Neutrophil (primary cell): ENCODE measurements around the gene HOXD4.

ENCODE experiments used
- H3K27ac ChIP-seq: fragments of 200-600 bp; sonication (generic); 2 replicates; pipeline ENCODE4 v1.5.1; 2016; ENCODE audit warnings: mild to moderate bottlenecking, moderate library complexity
- H3K27me3 ChIP-seq: fragments of 200-600 bp; sonication (generic); 2 replicates; pipeline ENCODE4 v1.6.0; 2016; ENCODE audit warnings: mild to moderate bottlenecking
- H3K36me3 ChIP-seq: fragments of 200-600 bp; sonication (generic); 2 replicates; pipeline ENCODE4 v1.5.1; 2017
- H3K4me1 ChIP-seq, 2 experiments: fragments of 200-600 bp in 1 of 2; sonication (generic) in 1 of 2; 1 replicate in 1 of 2; 2 replicates in 1 of 2; pipeline versions ENCODE4 v1.5.1 to v1.6.1; 2013 to 2016; ENCODE audit warnings: low read depth in 1 of 2, low read length in 1 of 2, mild to moderate bottlenecking in 1 of 2, moderate library complexity in 1 of 2; ENCODE audit not compliant: control insufficient read depth in 1 of 2, insufficient read depth in 1 of 2
- H3K4me3 ChIP-seq, 2 experiments: fragments of 200-600 bp in 1 of 2; sonication (generic) in 1 of 2; 1 replicate in 1 of 2; 2 replicates in 1 of 2; pipeline ENCODE4 v1.5.1; 2013 to 2016; ENCODE audit warnings: low read depth in 1 of 2, low read length in 1 of 2, mild to moderate bottlenecking in 1 of 2, moderate library complexity in 1 of 2
- H3K9me3 ChIP-seq: fragments of 200-600 bp; sonication (generic); 2 replicates; pipeline ENCODE4 v1.5.1; 2016
- TF ChIP-seq, protein P1 (sequence below): fragments of 200-600 bp; sonication (generic); IDR thresholded peaks from 2 replicates; pipeline ENCODE4 v1.5.1; 2016; ENCODE audit warnings: antibody characterized with exemption

The HOXD4 gene

DNA sequence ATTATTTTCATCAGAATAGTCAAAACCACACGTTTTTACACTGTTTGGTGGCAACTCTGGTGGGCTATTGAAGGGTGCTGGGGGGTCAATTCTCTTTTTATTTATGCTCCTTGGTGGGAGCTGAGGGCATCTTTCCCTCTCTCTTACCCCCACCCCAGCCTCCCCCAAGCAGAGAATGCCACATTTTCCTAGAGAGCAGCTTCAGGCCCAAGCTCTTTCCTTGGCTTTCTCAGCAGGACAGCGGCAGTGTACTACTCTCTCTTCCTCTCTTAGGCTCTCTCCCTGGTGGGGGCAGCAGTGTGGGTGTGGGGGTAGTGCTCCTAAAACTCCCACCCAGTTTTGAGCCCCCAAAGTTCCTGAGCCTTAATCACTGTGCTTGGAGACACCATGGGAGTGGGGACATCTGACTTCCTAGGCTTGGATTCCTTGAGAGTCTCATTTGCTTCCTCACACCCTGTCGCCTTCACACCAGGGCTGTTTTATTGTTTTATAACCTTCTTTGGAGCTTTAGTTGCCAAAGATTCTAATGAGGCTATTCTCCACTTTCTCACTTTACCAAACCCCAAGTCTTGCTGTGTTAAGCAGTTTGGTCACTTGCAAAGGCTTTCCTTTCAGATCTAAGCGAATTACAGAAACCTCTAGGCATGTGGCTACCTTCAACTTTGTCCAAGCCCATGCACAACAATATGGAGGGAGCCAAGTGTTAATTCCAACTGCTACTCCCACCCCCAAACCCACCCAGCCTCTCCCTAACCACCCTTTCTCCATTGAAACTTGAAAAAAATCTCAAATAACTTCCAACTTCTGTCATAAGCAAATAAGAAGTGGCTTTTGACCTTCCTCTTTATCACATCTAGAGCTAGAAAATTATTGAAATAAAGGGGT is 6.0 kb upstream of the HOXD4 start:
- Histone ChIP-seq H3K27me3 (peaks cover 100% of the 10 kb centered on the region), H3K27ac (no peak overlapping the region), H3K9me3 (no peaks in the 10 kb centered on the region), H3K4me1 (peaks cover 0 to 6% of the 10 kb centered on the region in 2 experiments), H3K36me3 (no peaks in the 10 kb centered on the region), H3K4me3 (no peak overlapping the region)
- TF ChIP-seq, protein P1, sequence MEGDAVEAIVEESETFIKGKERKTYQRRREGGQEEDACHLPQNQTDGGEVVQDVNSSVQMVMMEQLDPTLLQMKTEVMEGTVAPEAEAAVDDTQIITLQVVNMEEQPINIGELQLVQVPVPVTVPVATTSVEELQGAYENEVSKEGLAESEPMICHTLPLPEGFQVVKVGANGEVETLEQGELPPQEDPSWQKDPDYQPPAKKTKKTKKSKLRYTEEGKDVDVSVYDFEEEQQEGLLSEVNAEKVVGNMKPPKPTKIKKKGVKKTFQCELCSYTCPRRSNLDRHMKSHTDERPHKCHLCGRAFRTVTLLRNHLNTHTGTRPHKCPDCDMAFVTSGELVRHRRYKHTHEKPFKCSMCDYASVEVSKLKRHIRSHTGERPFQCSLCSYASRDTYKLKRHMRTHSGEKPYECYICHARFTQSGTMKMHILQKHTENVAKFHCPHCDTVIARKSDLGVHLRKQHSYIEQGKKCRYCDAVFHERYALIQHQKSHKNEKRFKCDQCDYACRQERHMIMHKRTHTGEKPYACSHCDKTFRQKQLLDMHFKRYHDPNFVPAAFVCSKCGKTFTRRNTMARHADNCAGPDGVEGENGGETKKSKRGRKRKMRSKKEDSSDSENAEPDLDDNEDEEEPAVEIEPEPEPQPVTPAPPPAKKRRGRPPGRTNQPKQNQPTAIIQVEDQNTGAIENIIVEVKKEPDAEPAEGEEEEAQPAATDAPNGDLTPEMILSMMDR = no peak

DNA sequence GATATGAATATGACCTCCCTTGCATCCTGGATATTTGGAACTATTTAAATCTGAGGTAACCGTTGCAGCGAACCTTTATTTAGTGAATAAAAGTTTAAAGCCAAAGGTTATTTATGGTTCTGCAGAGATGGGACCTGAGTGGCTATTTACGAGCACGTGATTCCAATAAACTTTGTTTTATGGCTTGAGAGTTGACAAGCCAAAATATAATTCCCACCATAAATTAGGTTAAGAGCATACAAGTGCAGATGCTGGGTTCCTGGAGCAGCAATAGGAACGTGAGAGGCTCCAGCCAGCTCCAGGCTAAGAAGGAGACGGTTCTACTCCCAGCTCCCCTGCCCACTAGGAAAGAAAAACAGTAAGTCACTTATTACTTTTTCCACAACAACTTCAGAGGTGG is 5.2 kb upstream of the HOXD4 start:
- Histone ChIP-seq H3K4me1 (no peaks in the 10 kb centered on the region), H3K9me3 (no peaks in the 10 kb centered on the region), H3K27ac (no peak overlapping the region), H3K27me3 (peaks cover 100% of the 10 kb centered on the region), H3K4me3 (no peak overlapping the region), H3K36me3 (no peaks in the 10 kb centered on the region)
- TF ChIP-seq, protein P1 = no peak

- Histone ChIP-seq H3K36me3 (no peaks in the 10 kb centered on the region), H3K27ac (no peak overlapping the region), H3K4me1 (no peaks in the 10 kb centered on the region), H3K4me3 (no peak overlapping the region), H3K9me3 (no peaks in the 10 kb centered on the region), H3K27me3 (peaks cover 100% of the 10 kb centered on the region)
- TF ChIP-seq, protein P1 = no peak
These were observed 4.7 kb upstream of the HOXD4 start for GRCh38 chr2:176146645-176147044.

DNA sequence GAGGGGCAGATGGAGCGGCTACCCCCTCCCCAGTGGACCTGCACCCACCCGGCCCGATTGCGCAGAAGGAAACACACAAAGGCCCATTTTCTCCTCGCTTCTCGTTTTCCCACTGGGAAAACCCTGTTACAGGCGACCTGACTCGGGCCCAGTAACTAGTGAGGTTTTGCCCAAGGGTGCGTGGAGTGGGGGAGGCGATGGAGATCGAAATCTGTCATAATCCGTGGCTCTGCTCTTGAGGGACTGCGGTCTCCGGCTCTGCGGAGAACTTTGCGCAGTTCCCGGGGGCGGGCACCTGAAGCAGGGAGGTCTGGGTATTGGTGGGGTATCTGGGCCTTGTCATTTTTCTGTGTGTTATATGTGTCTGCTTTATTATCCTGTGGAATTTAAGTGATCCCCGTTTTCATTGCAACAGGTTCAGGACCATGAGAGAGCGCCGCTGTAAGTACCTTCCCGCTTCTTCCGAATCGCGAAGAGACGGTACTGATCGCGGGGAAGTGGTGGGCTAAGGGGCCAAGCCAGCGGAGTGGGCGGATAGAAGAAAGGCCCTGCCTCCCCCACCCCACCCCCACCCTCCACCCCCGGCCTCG is 4.0 kb upstream of the HOXD4 start:
- Histone ChIP-seq H3K36me3 (no peaks in the 10 kb centered on the region), H3K4me1 (no peaks in the 10 kb centered on the region), H3K4me3 (no peak overlapping the region), H3K27me3 (peaks cover 100% of the 10 kb centered on the region), H3K27ac (no peak overlapping the region), H3K9me3 (no peaks in the 10 kb centered on the region)
- TF ChIP-seq, protein P1 = no peak

- Histone ChIP-seq H3K27me3 (peaks cover 100% of the 10 kb centered on the region), H3K4me3 (no peak overlapping the region), H3K4me1 (no peaks in the 10 kb centered on the region), H3K36me3 (no peaks in the 10 kb centered on the region), H3K9me3 (no peaks in the 10 kb centered on the region), H3K27ac (no peak overlapping the region)
- TF ChIP-seq, protein P1 = no peak
These were observed 3.4 kb upstream of the HOXD4 start for GRCh38 chr2:176147800-176148496.
